DOHH2 (cell line): ENCODE measurements around the gene PDHX.

ENCODE experiments used
- H3F3A ChIP-seq: fragments of 200-600 bp; sonication (generic), shearing (Covaris generic); 2 replicates; pipeline ENCODE4 v1.6.0; 2016; ENCODE audit warnings: antibody characterized with exemption, mild to moderate bottlenecking; ENCODE audit not compliant: control insufficient read depth, insufficient read depth
- H3K27ac ChIP-seq: fragments of 200-600 bp; sonication (generic); 2 replicates; pipeline ENCODE4 v1.5.1; 2014; ENCODE audit warnings: low read depth, mild to moderate bottlenecking, low read length, moderate library complexity
- H3K27me3 ChIP-seq: fragments of 200-600 bp; sonication (generic); 2 replicates; pipeline ENCODE4 v1.6.1; 2014; ENCODE audit warnings: mild to moderate bottlenecking, low read length, mixed read lengths; ENCODE audit not compliant: control insufficient read depth
- H3K36me3 ChIP-seq: fragments of 200-600 bp; sonication (generic); 2 replicates; pipeline ENCODE4 v1.6.1; 2014; ENCODE audit warnings: mild to moderate bottlenecking, low read length, moderate library complexity, mixed read lengths; ENCODE audit not compliant: control insufficient read depth
- H3K4me1 ChIP-seq: fragments of 200-600 bp; sonication (generic); 2 replicates; pipeline ENCODE4 v1.6.1; 2014; ENCODE audit warnings: mild to moderate bottlenecking, low read length, mixed read lengths; ENCODE audit not compliant: control insufficient read depth
- H3K4me2 ChIP-seq: fragments of 200-600 bp; sonication (generic); 2 replicates; pipeline ENCODE4 v1.6.0; 2014; ENCODE audit warnings: mild to moderate bottlenecking, low read length, moderate library complexity
- H3K4me3 ChIP-seq: fragments of 200-600 bp; sonication (generic); 2 replicates; pipeline ENCODE4 v1.5.1; 2014; ENCODE audit warnings: mild to moderate bottlenecking, low read length, mixed read lengths
- H3K79me2 ChIP-seq: fragments of 200-600 bp; sonication (generic); 2 replicates; pipeline ENCODE4 v1.6.1; 2014; ENCODE audit warnings: mild to moderate bottlenecking, low read length, mixed read lengths; ENCODE audit not compliant: control insufficient read depth
- H3K9me2 ChIP-seq: fragments of 200-600 bp; sonication (generic); replicated peaks from 2 replicates; pipeline ENCODE4 v1.6.1; 2014; ENCODE audit warnings: mild to moderate bottlenecking, low read length, mixed read lengths; ENCODE audit not compliant: control insufficient read depth
- H3K9me3 ChIP-seq: fragments of 200-600 bp; sonication (generic); 2 replicates; pipeline ENCODE4 v1.6.1; 2014; ENCODE audit warnings: antibody characterized with exemption, low read length, mixed read lengths; ENCODE audit not compliant: control insufficient read depth, insufficient read depth
- H4K20me1 ChIP-seq: fragments of 200-600 bp; sonication (generic); 2 replicates; pipeline ENCODE4 v1.6.0; 2014; ENCODE audit warnings: low read depth, mild to moderate bottlenecking, antibody characterized with exemption, low read length, moderate library complexity; ENCODE audit not compliant: control insufficient read depth, insufficient read depth
- EZH2phosphoT487 ChIP-seq: fragments of 200-600 bp; sonication (generic); IDR thresholded peaks from 2 replicates; pipeline ENCODE4 v1.6.1; 2017; ENCODE audit warnings: borderline replicate concordance, mild to moderate bottlenecking, antibody characterized with exemption, low read length, moderate library complexity, mixed read lengths
- TF ChIP-seq, protein P1 (sequence below): fragments of 200-600 bp; sonication (generic); IDR thresholded peaks from one replicate; pipeline ENCODE4 v1.5.1; 2014; ENCODE audit warnings: antibody characterized with exemption, mild to moderate bottlenecking, low read depth, low read length; ENCODE audit not compliant: poor library complexity, severe bottlenecking

The PDHX gene

DNA sequence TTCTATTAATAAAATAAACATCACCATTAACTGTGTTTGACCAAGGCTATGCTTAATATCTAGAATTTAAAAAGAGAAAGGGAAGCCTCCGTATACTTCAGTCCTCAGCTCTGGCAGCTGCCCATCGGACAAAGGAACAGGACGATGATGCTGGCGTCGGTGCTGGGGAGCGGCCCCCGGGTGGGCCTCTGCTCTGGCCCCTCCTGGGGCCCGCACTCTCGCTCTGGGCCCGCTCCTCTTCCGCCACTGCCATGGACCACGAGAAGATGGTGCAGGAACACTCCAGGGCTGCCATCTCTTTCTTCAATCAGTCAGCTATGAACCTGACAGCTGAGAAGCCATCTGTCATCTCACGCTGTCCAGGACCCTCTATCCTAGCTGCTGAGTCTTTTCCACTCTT, 25.3 kb downstream of the PDHX start:
- Histone ChIP-seq H3K9me3 (peaks cover 3% of the 10 kb centered on the region; the same call in 1 of the 2 replicates), H3K4me2 (no peak overlapping the region), H3K4me1 (no peaks in the 10 kb centered on the region), H3K79me2 (no peaks in the 10 kb centered on the region; the same call in 1 of the 2 replicates), H3K27me3 (no peaks in the 10 kb centered on the region), H3K9me2 (no peaks in the 10 kb centered on the region), H4K20me1 (no peaks in the 10 kb centered on the region), H3K36me3 (no peaks in the 10 kb centered on the region), H3F3A (no peaks in the 10 kb centered on the region), H3K4me3 (no peak overlapping the region), H3K27ac (no peak overlapping the region)
- no peak for TF ChIP-seq EZH2phosphoT487
- TF ChIP-seq, protein P1, sequence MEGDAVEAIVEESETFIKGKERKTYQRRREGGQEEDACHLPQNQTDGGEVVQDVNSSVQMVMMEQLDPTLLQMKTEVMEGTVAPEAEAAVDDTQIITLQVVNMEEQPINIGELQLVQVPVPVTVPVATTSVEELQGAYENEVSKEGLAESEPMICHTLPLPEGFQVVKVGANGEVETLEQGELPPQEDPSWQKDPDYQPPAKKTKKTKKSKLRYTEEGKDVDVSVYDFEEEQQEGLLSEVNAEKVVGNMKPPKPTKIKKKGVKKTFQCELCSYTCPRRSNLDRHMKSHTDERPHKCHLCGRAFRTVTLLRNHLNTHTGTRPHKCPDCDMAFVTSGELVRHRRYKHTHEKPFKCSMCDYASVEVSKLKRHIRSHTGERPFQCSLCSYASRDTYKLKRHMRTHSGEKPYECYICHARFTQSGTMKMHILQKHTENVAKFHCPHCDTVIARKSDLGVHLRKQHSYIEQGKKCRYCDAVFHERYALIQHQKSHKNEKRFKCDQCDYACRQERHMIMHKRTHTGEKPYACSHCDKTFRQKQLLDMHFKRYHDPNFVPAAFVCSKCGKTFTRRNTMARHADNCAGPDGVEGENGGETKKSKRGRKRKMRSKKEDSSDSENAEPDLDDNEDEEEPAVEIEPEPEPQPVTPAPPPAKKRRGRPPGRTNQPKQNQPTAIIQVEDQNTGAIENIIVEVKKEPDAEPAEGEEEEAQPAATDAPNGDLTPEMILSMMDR, result no peak

DNA sequence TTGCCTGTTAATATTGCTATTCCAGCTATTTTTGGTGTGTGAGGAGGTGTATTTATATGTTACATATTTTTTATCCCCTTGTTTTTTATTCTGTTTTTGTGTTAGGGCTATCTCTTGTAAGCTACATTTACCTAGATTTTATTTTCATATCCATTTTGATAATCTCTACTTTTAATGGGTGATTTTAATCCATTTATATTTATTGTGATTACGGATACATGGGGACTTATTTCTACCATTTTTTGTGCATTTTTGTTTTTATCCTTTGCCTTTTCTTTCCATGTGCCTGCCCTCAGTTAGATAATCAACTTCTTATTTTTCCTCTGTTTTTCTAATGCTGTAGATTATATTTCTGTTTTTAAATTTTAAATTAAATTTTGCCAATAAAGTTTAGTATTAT, 28.3 kb downstream of the PDHX start:
- Histone ChIP-seq H3K9me3 (peaks cover 3% of the 10 kb centered on the region; the same call in 1 of the 2 replicates), H3K4me2 (no peak overlapping the region), H3K4me3 (no peak overlapping the region), H3K27ac (no peak overlapping the region), H3K36me3 (no peaks in the 10 kb centered on the region), H4K20me1 (no peaks in the 10 kb centered on the region), H3F3A (no peaks in the 10 kb centered on the region), H3K79me2 (no peaks in the 10 kb centered on the region; the same call in 1 of the 2 replicates), H3K4me1 (no peaks in the 10 kb centered on the region), H3K27me3 (no peaks in the 10 kb centered on the region), H3K9me2 (no peaks in the 10 kb centered on the region)
- TF ChIP-seq EZH2phosphoT487, result no peak
- TF ChIP-seq, protein P1, result no peak

DNA sequence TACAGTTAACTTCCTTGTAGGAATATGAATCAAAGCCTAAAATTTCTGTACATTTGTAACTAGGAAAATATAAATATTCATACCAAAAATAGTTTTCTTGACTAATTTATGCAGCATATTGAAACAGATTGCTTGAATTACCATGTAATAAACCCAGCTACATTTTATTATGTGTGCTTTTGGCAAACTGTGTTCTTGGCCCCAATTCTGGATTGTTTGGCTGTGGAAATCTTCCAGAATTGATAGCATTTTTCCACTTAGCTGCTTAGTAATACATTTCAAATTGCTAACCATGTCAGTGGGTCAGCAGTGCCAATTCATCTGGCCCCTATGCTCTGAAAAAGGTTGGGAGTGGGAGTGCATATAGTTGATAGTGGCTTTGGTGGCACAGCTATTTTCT, 32.3 kb downstream of the PDHX start:
- H3K4me3 ChIP-seq, result no peak overlapping the region
- H3K36me3 ChIP-seq, result no peaks in the 10 kb centered on the region

DNA sequence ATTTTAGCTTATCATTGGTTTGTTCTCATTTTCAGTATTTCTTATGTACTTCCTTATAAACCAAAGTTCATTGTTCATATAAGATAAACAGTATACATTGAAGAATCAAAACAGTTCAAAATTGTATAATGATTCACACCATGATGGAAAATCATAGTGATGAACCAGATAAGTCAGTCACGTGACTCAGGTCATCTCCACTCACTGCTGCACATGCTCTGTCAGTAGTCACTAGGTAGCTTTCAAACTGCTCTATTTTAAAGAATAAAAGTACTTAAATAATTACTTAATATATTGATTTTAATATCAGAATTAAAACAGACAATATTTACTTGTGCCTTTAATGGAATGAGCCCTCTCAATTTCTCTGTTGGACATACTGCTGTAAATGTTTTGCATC, 37.5 kb downstream of the PDHX start:
- Histone ChIP-seq H3K4me3 (no peak overlapping the region), H3K4me2 (no peak overlapping the region), H3K9me3 (no peaks in the 10 kb centered on the region), H3K36me3 (no peaks in the 10 kb centered on the region), H4K20me1 (no peaks in the 10 kb centered on the region), H3K79me2 (no peaks in the 10 kb centered on the region), H3K9me2 (no peaks in the 10 kb centered on the region), H3K27me3 (no peaks in the 10 kb centered on the region), H3K4me1 (no peaks in the 10 kb centered on the region), H3F3A (no peaks in the 10 kb centered on the region), H3K27ac (no peak overlapping the region)
- no peak for TF ChIP-seq EZH2phosphoT487
- TF ChIP-seq, protein P1, result no peak

More for the DNA sequence above, 32.3 kb downstream of the PDHX start:
- no peaks in the 10 kb centered on the region for H3F3A ChIP-seq
- H3K27me3 ChIP-seq, result no peaks in the 10 kb centered on the region
- no peaks in the 10 kb centered on the region for H3K79me2 ChIP-seq
- no peaks in the 10 kb centered on the region for H3K4me1 ChIP-seq
- H3K4me2 ChIP-seq, result no peak overlapping the region
- H3K27ac ChIP-seq, result no peak overlapping the region
- no peak for TF ChIP-seq EZH2phosphoT487
- no peaks in the 10 kb centered on the region for H3K9me2 ChIP-seq
- H3K9me3 ChIP-seq, result no peaks in the 10 kb centered on the region
- no peaks in the 10 kb centered on the region for H4K20me1 ChIP-seq
